WERI-Rb-1 (cell line): ENCODE results near the gene EDC3.

ENCODE experiments used
- DNase-seq: peaks from one replicate; pipeline ENCODE4 v3.0.0-alpha.2; 2020
- H3K27ac ChIP-seq: fragments of 250-450 bp; sonication (Bioruptor Pico); 2 replicates; pipeline ENCODE4 v1.5.1; 2020; ENCODE audit warnings: mild to moderate bottlenecking, moderate library complexity
- H3K27me3 ChIP-seq: fragments of 250-450 bp; sonication (Bioruptor Pico); 2 replicates; pipeline ENCODE4 v1.5.1; 2021; ENCODE audit warnings: mild to moderate bottlenecking, low read depth, moderate library complexity; ENCODE audit not compliant: insufficient read depth, severe bottlenecking
- H3K36me3 ChIP-seq: fragments of 250-450 bp; sonication (Bioruptor Pico); 2 replicates; pipeline ENCODE4 v1.5.1; 2020; ENCODE audit warnings: mild to moderate bottlenecking, moderate library complexity
- H3K4me3 ChIP-seq: 2 replicates; pipeline ENCODE4 v1.5.1; 2011; ENCODE audit warnings: low read depth, mild to moderate bottlenecking, control low read depth, low read length
- H3K9me3 ChIP-seq: fragments of 250-450 bp; sonication (Bioruptor Pico); 2 replicates; pipeline ENCODE4 v1.5.1; 2021; ENCODE audit warnings: mild to moderate bottlenecking, moderate library complexity; ENCODE audit not compliant: severe bottlenecking
- CTCF ChIP-seq: IDR thresholded peaks from 2 replicates; pipeline ENCODE4 v1.5.1; 2011; ENCODE audit warnings: low read depth, mild to moderate bottlenecking, control low read depth, inconsistent platforms, low read length

EDC3 gene

GRCh38 chr15:74674161-74674560 is 21.7 kb downstream of the EDC3 start:
- no peak overlapping the region for H3K27ac ChIP-seq
- H3K9me3 ChIP-seq, result no peaks in the 10 kb centered on the region
- no peaks in the 10 kb centered on the region for H3K27me3 ChIP-seq
- no peak for DNase-seq
- H3K36me3 ChIP-seq, result peaks cover 33% of the 10 kb centered on the region
- no peak for TF ChIP-seq CTCF
- H3K4me3 ChIP-seq, result no peak overlapping the region

GRCh38 chr15:74669627-74670026 is 26.2 kb downstream of the EDC3 start:
- Histone ChIP-seq H3K9me3 (no peaks in the 10 kb centered on the region), H3K27ac (no peak overlapping the region), H3K36me3 (peaks cover 48% of the 10 kb centered on the region), H3K4me3 (no peak overlapping the region), H3K27me3 (no peaks in the 10 kb centered on the region)
- TF ChIP-seq CTCF, result no peak
- DNase-seq, result no peak

GRCh38 chr15:74667975-74668374 is 27.8 kb downstream of the EDC3 start:
- DNase-seq, result no peak
- no peak for TF ChIP-seq CTCF
- no peaks in the 10 kb centered on the region for H3K9me3 ChIP-seq
- peaks cover 41% of the 10 kb centered on the region for H3K36me3 ChIP-seq
- H3K4me3 ChIP-seq, result no peak overlapping the region
- no peak overlapping the region for H3K27ac ChIP-seq
- no peaks in the 10 kb centered on the region for H3K27me3 ChIP-seq

GRCh38 chr15:74664670-74665069 is 31.2 kb downstream of the EDC3 start:
- Histone ChIP-seq H3K27me3 (no peaks in the 10 kb centered on the region), H3K27ac (no peak overlapping the region), H3K36me3 (peaks cover 19% of the 10 kb centered on the region), H3K4me3 (no peak overlapping the region), H3K9me3 (no peaks in the 10 kb centered on the region)
- DNase-seq, result no peak
- no peak for TF ChIP-seq CTCF

- DNase-seq, result no peak
- no peak overlapping the region for H3K4me3 ChIP-seq
- H3K36me3 ChIP-seq, result peaks cover 19% of the 10 kb centered on the region
- H3K27me3 ChIP-seq, result no peaks in the 10 kb centered on the region
- no peaks in the 10 kb centered on the region for H3K9me3 ChIP-seq
- no peak for TF ChIP-seq CTCF
- H3K27ac ChIP-seq, result no peak overlapping the region
Observed at GRCh38 chr15:74664028-74664616, 31.7 kb downstream of the EDC3 start.
